Right lung (tissue), 5 donors: Measurements from ENCODE around the gene ELOVL2. TPM values are rescaled to one million over a fixed set of nuclear protein-coding genes. Genes with fewer than 3 reads are reported as not detected.
A peak's percentile ranks its signal among the peaks of the same experiment; 100 is the strongest.
"Not testable (repeated sequence)": the region's sequence is repeated elsewhere in the genome, so short reads cannot be mapped to it uniquely, and the experiment has no call there.

Source experiments
- DNase-seq, 2 donors: peaks; one replicate each; pipeline ENCODE4 v3.0.0-alpha.2; 2013
- polyA plus RNA-seq, 5 donors: library from polyadenylated mRNA; unstranded; fragments of 120-200 nt; gene quantifications; one replicate each; pipeline versions ENCODE4 v1.2.1 to v1.2.3, GENCODE V29; 2013; ENCODE audit warnings: inconsistent platforms in 1 of 5, low replicate concordance in 1 of 5; ENCODE audit not compliant: insufficient read length in 5 of 5, insufficient read depth in 1 of 5

Gene ELOVL2
- polyA plus RNA-seq, 5 donors, result 3.4 to 6.9 (median 5.4) TPM

DNA sequence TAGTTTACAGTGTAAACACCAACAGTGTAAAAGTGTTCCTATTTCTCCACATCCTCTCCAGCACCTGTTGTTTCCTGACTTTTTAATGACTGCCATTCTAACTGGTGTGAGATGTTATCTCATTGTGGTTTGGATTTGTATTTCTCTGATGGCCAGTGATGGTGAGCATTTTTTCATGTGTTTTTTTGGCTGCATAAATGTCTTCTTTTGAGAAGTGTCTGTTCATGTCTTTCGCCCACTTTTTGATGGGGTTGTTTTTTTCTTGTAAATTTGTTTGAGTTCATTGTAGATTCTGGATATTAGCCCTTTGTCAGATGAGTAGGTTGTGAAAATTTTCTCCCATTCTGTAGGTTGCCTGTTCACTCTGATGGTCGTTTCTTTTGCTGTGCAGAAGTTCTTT is 59.1 kb downstream of the ELOVL2 start:
- DNase-seq, result not testable (repeated sequence)

GRCh38 chr6:10981409-10981808 is 62.7 kb downstream of the ELOVL2 start:
- DNase-seq, result no peak

DNA sequence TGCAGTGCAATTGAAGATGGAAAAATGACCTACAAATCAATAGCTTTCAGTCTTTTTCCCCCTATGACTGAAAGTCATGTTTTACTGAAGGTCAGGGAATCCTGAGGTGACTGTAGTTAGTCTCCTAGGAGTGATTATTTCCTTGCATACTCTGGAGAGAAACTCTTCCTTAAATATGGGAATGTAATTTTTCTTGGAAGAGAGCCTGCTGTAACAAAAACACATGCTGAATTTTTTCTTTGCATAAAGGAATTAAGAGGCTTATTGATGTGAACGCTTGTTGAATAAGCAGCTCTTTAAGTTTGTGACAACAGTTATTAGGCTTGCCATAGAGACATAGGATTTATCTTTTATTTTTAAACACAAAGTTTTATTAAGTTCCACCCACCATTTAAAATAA is 64.5 kb downstream of the ELOVL2 start:
- DNase-seq, result no peak

DNA sequence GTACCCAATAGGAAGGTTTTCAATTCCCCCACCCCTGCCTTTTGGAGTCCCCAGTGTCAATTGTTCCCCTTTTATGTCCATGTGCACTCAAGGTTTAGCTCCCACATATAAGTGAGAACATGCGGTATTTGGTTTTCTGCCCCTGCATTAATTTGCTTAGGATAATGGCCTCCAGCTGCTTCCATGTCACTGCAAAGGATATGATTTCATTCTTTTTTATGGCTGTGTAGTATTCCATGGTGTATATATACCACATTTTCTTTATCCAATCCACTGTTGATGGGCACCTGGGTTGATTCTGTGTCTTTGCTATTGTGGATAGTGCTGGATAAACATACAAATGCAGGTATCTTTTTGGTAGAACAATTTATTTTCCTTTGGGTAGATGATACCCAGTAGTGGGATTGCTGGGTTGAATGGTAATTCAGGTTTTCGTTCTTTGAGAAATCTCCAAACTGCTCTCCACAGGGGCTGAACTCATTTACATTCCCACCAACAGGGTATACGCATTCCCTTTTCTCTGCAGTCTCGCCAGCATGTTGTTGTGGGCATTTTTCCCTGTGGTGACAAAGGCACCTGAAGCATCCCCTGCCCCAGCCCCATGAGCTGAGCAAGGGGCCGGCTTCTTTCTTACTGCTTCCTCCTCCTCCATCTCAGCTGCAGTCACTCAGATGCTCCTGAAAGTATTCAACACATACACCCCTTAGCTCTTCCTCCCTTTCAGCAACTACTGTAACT is 66.7 kb downstream of the ELOVL2 start:
- DNase-seq, result no peak

GRCh38 chr6:10976571-10976970 is 67.5 kb downstream of the ELOVL2 start:
- no peak for DNase-seq

DNA sequence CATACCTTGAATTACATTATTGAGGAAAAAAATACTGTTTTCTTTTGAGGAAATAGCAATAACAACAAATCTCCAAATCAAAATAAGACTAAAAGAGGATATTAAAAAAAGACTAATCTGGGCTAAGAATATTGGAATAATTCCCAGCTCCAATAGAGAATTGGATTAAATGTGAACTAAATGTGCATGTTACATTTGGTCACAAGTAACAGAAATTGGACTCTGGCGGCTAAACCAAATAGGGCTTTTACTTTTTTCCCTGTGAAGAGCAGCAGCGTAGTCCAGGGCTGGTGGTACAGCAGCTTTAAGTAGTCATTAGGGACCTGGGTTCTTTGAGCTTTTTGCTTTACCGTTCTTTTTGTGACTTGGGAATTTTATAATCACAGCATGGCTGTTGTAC is 71.9 kb downstream of the ELOVL2 start:
- no peak for DNase-seq

DNA sequence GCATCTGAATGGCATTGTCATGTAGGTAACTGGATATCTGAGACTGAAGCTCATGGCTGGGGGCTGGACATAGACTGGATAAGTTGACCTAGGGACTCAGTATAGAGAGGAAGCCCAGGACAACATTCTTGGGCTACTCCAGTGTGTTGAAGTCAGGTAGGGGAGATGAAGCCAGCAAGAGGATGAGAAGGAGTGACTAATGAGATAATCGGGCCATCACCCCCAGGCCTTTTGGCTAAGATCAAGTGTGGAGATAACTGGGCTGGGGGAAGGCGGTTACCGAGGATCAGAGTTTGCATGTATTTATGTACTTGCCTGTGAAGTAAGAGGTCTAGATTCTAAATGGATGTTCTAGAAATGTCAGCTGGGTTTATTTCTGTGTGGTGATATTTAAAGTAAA is 73.4 kb downstream of the ELOVL2 start:
- no peak for DNase-seq

DNA sequence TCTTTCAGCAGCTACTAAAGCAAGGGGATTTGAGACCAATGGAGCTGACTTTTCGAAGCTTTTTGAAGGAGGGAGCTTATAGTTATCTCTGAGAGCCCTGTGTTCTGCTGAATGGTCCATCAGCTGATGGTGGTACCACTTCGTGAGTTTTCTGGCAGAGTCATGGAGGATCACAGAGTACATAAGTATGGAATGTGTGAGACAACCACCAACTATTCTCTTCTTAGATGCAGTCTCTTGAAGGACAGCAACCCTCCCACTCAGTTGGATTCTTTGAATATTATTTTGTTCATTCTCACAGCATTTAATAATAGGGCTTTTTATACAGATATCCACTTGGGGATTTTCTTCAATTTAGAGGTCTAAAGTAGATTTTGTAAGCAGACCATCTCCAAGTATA is 75.3 kb downstream of the ELOVL2 start:
- no peak for DNase-seq

DNA sequence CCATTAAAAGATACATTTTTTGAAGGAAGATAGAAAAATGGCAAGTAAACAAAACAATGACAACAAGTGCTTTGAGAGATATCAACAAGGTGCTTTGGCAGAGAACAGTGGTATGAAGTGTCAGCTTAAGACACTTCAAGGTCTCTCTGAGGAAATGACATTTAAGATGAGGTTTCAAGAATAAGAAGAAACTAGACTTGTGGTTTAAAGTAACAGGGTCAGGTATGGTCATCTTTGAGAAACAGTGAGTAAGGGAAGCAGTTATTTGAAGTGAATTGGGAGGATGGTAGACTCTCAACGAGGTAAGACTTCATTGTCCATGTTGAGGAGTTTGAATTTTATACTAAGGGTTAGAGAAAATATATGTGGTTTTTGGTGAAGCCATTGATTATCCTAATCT is 79.4 kb downstream of the ELOVL2 start:
- DNase-seq, result no peak

- DNase-seq, result no peak
These were observed 81.0 kb downstream of the ELOVL2 start for GRCh38 chr6:10963113-10963512.

GRCh38 chr6:10962673-10963072 is 81.4 kb downstream of the ELOVL2 start:
- no peak for DNase-seq

- DNase-seq, result no peak
These were observed 82.3 kb downstream of the ELOVL2 start for GRCh38 chr6:10961837-10962236.

GRCh38 chr6:10960171-10960570 is 83.9 kb downstream of the ELOVL2 start:
- DNase-seq, result no peak

DNA sequence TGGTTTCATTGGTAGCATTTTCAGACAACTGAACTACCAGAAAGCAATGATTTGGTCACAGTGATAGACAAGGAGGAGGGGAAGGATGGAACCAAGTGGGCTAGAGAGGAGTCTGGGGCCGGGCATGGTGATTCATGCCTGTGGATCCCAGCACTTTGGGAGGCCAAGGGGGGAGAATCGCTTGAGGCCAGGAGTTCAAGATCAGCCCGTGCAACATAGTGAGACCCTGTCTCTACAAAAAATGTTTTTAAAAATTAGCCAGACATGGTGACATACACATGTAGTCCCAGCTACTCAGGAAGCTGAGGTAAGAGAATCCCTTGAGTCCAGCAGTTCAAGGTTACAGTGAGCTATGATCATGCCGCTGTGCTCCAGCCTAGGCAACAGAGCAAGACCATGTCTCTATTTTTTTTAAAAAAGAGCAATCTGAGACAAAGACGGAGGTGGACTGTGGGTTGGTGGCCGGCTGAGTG is 86.7 kb downstream of the ELOVL2 start:
- DNase-seq, result no peak

DNA sequence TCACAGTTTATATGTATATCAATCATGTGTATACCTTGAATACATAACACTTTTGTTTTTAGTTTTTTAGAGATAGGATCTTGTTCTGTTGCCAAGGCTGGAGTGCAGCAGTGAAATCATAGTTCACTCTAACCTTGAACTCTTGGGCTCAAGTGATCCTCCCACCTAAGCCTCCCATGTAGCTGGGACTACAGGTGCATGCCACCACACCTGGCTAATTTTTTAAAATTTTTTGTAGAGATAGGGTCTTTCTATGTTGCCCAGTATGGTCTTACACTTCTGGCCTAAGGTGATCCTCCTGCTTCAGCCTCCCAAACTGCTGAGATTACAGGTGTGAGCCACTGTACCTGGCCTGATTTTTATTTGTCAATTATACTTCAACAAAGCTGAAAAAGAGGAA is 87.3 kb downstream of the ELOVL2 start:
- DNase-seq, result no peak

GRCh38 chr6:10954590-10955010 is 89.5 kb downstream of the ELOVL2 start:
- peak in 1 of 2 donors; percentile 33 for DNase-seq

DNA sequence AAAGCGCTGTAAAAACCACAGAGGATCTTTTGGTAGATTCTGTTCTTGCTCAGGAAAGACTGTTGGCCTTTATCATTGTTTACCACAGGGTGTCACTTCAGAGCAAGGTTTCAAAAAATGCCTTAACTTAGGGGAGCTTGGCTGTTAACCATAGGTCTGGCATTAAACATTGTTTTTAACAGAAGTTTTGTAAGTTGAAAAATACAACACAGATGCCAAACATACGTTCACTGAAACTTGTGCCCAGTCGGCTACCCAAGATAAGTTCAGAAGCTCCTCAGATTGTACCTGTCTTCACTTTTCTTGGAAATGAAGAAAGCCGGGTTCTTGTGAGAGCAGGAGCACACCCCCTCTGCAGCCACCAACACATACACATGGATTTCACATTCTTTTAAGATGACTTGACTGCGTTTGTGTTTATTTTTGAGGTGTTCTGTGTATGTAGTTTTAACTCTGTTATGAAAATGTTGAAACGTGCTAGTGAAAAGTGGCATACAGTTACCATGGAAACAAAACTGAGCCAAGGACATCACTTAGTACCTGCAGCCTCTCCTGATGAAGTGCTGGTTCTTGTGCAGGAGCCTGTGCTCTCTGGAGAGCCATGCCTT is 92.3 kb downstream of the ELOVL2 start:
- DNase-seq, result peak in 1 of 2 donors; percentile 33

DNA sequence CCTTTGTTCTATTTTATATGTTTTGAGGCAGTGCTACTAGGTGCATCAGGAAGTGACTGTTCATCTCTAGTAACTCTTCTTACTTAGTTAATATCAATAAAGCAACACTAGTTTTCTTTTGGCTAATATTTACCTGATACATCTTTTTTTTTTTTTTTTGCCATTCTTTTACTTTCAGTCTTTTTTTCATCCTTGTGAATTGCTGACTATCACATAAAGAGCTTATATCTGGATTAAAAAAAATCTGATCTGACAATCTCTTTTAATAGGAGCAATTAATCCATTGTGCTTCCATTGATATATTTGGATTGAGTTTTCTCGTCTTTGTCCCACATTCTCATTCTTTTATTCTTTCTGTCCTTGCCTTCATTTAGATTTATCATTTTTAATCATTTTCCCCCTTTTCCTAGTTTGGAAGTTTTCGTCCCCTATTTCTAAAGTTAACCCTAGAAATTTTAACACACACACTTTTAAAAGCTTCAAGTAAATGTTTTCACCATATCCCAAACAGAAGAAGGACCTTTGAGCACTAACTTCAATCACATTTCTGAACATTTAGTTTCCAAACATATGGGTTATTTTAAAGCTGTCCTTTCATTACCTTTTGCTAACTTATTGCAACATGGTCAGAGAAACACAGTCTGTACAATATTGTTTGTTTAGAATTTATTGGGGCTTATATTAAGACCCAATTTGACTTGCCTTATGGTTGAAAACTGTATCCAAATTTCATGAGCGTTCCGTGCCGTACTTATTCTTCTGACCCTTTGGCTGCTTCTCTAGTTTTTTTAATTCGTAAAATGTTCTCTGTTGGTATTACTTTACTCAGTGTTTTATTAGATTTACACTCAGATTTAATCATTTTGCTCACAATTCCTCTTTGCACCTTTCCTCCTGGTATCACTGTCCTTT is 94.3 kb downstream of the ELOVL2 start:
- no peak for DNase-seq

DNA sequence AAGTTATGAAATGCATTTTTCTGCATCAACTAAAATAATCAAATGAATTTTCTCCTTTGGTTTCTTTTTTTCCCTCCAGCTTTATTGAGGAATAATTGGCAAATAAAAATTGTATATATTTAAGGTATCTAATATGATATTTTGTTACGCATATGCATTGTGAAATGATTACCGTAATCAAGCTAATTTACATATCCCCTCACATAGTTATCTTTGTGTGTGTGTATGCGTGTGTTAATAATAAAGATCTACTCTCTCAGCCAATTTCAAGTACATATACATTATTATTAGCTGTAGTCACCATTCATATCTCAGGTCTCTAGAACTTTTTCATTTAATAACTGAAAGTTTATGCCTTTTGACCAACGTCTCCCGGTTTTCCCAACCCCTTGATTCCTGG is 96.1 kb downstream of the ELOVL2 start:
- no peak for DNase-seq

- no peak for DNase-seq
These were observed 98.3 kb downstream of the ELOVL2 start for GRCh38 chr6:10945845-10946244.

- no peak for DNase-seq
These were observed 104.3 kb downstream of the ELOVL2 start for GRCh38 chr6:10939840-10940239.

DNA sequence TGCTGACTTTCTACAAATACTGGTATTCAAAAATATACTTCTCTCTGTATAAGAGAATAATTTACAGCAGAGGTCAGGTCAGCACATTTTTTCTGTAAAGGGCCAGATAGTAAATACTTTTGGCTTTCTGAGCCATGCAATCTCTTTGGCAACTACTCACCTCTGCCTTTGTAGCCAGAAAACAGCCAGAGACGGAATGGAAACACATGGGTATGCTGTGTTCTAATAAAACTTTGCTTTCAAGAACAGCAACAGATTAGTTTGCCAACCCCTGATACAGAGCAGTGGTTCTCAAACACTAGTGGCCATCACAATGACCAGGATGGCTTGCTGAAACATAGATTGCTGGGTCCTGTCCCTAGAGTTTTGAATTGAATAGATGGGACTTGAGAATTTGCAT is 111.0 kb downstream of the ELOVL2 start:
- no peak for DNase-seq
